Measurements from ENCODE around the gene PLXNB2.

- TF ChIP-seq CTCF (IDR thresholded peaks at IDR 0.05): no peak
- no peak for TF ChIP-seq POLR2A (IDR thresholded peaks at IDR 0.05)
Measured at GRCh38 chr22:50314455-50315288, 7.2 kb upstream of the PLXNB2 start.

Data from lower leg skin (tissue), 3 donors.